RCC 7860 (cell line): Measurements from ENCODE around the gene MRPL55.

Source experiments
- DNase-seq: peaks from one replicate; pipeline ENCODE4 v3.0.0-alpha.2; 2015; ENCODE audit warnings: low spot score
- FAIRE-seq: peaks from 2 replicates; lab custom pipeline; 2012; peaks lifted over from hg19 to GRCh38; lab: Jason Lieb, UNC

The MRPL55 gene

DNA sequence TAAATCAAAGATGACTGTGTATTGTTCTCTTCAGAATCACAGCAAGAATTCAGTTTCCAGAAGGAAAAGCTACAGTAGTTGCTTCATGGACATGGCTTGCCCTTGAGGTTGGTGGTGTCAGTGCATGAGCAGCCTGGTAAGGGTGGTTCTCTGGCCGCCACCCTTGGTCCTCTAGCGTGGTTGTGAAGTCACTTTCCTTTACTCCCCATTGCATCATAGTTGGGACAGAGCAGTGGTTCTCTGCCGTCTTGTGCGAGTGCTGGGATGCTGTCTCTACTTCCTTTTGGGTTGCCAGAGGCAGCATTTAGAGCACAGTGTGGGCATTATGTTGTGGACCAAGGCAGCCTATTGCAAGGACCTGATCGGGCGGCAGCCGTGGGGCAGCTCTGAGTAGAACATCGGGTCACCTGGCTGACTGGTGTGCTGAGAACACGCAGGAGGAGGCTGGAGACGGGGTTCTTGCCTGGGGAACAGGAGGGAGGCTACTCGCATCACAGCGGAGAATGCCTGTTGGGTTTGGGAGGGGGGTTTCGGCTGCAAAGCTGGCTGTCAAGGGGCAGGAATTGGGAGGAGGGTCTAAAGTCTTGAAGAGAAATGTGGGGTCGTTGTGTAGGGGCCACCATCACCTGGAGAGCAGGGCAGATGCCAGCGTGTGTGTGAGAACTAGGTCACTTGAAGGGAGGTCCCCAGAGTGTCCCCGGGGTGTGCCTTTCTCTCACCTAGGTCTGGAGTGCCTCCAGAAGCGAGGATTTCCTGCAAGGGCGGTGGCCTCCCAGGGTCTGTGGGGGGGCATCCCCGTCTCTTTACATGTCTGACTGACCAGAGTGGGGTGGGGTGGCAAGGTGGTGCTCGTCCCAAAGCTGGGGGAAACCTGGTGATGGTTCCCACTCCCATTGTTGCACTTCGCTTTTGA lies 20.3 kb downstream of the MRPL55 start:
- DNase-seq (no peak), FAIRE-seq (no peak)

DNA sequence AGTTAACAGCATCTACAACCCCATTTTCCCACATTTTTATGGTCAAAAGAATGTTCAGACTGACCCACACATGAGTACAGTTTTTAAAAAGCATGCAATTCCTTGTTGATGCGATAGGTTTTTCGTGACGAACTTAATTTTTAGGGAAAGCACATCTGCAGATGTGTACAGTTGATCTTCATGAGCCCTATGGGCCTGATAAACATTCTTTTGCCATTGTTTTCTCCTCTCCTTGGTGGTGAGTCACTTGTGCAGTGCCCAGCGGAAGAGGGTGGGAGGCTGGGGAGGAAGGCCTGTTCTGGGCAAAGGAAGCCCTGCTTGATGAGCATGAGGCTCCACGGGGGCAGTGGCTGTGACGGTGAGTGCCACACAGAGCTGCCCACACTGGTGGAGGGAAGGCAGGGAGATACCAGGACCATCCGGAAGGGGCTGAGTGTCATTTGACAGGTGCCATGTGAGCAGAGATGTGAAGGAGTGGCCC lies 21.3 kb downstream of the MRPL55 start:
- peak; percentile 78 for DNase-seq

DNA sequence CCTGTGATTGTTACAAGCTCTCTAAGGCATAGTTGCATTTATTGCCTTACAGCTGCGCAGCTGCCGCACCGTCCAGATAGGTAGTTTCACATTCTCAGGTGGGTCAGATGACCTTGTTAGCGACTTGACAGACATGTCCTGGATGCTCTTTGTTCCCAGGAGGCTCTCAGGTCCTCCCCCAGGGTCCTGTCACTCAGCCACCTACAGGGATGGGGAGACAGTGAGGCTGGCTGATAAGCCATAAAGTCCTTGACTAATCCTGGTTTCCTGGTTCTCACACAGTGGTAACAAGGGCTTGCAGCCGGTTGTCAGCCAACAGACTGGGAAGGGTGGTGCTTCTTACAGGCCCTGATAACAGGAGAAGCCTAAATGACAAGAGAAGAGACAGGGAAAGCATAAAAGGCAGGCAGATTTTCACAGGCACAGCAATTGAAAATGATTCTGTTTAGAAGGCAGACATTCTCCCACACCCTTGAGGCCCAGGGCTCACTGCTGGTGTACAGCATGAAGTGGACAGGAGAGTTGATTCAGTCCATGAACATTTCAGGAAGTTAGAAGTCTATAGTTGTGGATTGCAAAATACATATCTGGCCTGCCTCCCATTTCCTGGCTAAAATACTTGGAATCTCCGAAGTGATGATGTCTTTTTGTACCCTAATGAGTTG lies 23.7 kb downstream of the MRPL55 start:
- no peak for FAIRE-seq
- peak; percentile 54 for DNase-seq

More for the DNA sequence above, 21.3 kb downstream of the MRPL55 start:
- FAIRE-seq = peak; percentile 80

DNA sequence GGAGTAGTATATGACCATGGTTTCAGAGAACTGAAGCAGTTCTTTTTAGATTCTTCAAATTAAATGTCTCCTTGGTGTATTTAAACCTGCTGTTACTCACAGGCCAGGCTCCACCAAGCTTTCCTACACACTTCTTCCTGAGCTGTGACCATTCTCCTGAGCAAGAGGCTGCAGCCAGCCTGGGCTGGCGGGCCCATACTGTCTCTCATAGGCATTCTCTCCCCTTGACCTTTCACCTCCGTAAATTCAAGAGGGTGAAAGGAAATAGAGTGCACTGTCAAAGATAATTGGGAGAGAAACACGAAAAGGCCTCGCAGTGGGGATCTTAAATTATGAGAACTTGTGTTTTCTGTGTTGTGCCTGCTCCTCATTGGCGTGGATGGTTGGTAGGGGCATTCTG lies 24.3 kb downstream of the MRPL55 start:
- DNase-seq (no peak), FAIRE-seq (no peak)

DNA sequence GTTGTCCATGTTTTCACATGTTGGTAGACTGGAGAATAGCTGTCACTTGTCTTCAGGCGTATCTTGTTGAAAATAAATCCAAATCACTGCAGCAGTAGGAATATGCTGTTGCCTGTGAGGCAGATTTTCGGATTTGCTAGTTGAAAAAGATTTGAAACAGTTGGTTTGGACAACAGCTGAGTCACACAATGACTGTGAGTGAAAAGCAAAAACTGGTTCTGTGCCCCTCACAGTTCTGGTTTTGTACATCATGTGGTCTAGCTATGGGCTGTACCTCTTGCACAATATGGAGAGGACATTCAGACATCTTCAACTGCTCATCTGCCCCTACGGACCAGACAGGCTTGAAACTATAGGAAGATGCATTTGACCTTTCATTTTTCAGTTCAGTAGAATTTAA lies 24.8 kb downstream of the MRPL55 start:
- peak; percentile 26 for DNase-seq
- FAIRE-seq = no peak

DNA sequence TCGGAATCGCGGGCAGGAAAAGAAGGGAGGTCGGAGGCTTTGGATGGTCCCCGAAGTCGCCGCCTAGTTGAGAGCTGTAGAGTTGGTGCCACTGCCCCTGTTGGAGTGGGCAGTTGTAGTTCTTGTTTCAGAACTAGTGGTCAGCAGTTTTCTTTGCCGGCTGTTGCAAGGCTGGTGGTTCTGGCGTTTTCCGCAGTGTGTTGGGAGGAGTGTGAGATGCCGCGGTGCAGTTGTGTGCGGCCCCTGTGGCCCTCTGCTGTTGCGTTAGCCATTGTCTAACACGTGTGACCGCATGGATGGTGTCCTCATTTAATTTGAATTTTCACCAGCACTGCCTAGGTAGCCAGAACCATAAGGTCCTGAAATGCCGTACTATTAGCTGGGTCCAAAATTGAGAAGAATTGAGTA lies 25.2 kb downstream of the MRPL55 start:
- DNase-seq (no peak), FAIRE-seq (no peak)

DNA sequence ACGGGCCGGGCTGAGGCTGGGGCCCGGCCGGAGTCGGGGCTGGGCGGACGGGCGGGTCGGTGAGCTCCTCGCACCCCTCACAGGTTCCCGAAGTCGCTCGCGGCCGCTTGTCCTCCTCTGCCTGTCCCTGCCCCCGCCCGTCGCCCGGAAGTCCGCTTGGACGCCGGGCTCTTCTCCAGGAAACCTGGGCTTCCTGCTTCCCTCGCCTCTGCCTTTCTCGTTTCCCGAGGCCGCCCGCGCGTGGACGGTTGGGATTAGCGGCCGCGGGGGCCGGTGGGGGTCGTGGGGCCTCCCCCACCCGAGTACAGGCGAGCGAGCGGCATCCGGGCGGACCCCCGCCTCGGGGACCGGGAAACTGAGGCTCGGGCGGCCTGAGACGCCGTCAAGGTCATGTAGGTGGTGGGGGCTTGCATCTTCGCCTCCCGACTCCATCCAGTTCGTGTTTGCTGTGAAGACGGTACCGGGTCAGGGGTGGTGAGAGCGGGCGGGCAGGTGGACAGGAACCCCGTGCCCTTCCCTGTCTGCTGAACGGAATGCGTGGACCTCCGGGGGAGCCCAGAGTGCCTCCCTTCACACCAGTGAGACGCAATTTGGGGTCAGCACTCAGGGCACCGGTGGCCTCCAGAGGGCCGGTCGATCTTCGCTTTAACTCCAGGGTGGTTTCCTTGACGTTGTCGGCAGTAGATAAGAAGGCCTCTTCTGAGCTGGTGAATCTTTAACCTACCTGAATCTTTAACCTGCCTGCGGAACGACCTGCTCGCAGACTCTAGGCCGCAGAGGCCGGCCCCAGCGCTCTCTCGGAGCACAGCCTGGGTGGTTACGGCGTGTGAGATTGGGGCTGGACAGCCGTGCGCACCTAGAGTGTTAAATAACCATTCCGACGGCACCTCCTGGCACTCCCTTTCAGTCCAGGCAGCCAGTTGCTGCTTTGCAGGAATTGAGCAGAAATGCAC lies 25.9 kb downstream of the MRPL55 start:
- DNase-seq = peak; percentile 32
- FAIRE-seq = no peak

DNA sequence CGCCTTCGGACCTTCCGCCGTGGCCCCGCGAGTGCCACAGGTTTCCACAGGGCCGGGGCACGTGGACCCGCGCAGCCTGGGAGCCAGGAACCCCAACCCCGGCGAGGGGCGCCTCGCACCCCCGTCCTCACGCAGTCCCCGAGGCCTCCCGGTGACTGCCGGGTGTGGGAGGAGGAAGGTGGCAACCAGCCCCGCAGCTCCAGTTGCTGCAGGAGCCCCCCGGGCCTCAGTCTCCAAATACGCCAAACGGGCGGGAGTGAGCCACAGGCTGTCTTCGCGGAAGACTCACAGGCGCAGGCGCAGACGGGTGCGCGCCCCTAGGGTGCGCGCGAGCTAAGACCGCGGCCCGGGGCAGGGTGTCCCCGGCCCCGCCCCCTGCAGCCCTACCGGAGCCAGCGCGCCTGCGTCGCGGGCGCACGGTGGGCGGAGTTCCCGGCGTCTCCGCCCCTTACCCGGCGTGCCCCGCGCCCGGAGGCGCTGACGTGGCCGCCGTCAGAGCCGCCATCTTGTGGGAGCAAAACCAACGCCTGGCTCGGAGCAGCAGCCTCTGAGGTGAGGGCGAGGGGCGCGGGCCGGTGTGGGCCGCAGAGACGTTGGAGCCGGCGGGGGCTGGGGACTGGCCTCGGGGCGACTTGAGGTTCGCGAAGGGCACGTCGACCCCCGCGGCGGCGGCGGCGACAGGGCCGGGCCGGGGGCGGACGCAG lies 26.7 kb downstream of the MRPL55 start, which contains the start of gene ARF1:
TSS of gene ARF1 (plus strand) at position 495 of the 704 bp plus-strand sequence. CDS start 14,407 bp downstream, outside the sequence.
- FAIRE-seq (no peak), DNase-seq (peak; percentile 87)

DNA sequence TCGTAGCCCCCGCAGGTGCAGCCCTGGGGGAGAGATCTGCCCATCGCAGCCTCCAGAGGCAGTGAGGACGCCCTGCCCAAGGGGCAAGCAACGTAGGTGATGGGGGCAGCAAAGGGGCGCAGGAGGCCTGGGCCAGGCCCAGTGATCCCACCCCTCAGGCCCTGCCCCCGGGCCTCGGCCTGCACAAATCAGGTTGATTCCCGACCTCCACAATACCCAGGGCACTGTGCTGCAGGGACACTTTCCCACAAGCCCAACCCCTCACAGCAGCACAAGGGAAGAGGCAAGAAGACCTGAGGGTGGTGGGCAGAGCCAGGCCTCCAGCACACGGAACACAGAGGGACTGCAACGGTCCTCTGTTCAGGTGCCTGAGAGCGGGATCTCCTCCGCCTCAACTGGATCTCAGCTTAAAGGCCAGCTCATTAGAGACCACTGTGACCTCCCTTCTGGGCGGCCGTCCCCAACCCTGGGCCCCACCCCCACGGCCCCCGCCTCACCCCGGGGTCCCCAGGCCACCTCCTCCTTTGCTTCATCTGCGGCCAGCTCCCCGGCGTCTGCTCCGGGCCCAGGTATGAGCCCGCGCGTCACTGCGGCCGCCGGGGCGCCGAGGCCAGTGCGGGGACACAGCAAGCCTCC lies 27.4 kb downstream of the MRPL55 start:
- no peak for DNase-seq
- no peak for FAIRE-seq

DNA sequence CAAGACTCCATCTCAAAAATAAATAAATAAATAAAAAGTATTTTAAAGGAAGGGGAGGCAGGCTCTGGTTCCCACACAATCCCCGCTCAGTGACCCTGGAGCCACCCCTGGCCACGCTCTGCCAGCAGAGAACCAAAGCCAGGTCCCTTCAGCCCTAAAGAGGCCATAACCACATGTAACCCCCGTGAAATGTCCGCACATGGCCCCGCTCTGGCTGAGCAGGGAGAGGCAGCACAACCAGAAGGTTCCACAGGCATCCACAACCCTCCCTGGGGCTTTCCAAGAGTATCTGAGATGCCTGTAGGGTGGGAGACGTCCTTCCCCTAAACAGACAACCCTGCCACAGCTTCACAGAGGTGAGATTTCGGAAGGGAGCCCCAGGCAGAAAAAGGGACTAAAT lies 28.0 kb downstream of the MRPL55 start:
- FAIRE-seq (no peak), DNase-seq (no peak)

DNA sequence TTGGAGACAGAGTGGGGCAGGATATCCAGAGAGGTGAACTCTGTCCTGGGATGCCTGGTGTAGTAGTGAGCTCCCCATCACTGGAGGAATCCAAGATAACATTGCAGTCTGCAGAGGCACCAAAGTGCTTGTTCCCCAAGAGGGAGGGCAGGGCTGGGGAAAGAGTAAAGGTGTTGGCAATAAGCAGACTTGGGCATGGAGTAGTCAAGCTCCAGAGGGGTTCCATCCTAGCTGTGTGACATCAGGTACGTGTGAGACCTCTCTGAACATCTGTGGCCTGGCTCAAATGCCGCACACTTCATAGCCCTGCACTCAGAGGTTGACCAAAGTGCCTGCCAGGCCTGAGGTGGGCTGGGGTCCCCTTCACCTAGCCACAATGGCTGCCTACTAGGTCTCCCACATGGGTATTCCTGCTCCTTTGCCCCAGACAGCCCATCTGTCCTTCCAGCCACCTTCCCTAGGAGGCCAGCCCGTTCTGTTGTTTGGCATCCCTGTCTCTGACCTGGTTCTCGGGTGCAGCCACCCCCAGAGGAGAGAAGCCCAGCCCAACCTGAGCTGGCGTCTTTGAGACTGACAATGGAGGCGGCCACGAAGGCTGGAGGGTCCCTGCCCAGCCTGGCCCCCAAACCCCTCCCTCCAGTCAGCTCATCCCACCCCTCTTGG lies 29.4 kb downstream of the MRPL55 start:
- no peak for DNase-seq
- FAIRE-seq = no peak

DNA sequence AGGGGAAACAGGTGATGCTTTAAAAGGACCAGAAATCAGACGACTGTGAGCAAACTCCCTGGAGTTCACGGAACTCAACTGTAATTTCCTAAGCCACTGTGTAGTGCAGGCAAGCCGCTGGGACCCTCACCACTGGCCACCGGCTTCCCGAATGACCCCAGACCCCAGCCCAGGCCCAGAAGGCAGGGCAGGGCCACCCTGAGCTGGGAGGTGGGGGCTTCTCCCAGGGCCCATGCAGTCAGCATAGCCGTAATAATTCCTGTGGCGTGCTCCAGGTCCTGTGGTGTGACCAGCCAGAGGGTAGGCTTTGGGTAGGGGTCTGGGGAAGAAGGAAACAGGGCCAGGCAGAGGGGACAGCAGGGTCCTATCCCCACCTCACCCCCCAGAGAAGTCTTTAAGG lies 30.1 kb downstream of the MRPL55 start:
- DNase-seq (no peak), FAIRE-seq (no peak)

DNA sequence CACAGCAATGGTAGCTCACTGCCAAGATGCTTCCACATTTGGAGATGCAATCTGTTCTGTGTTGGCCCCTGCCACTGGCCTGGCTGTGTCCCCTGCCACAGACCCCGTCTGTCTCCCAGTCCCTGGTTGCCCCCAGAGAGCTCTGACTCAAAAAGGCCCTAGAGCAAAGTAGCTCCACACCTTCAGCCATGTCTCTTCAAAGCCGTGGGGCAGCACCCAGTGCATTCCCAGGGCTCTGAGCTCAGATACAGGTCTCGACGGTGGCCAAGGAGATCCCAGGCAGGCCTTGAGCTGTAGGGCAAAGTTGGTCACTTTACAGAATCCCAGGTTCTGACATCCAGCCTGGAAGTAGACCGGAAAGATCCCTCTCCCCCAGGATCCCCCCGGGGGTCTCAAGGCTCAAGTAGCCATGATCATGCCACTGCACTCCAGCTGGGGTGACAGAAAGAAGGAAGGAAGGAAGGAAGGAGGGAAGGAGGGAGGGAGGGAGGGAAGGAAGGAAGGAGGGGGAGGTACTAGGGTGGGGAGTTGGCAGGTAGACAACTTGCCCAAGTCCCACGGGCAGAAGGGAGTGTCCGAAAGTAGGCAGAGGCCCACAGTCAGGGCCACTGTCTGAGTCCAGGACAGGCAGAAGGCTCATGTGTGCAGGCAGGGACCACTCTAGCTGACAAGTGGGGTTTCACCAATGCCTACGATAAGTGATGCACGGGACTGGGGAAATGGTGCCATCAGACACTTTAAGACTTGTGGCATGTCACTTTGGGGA lies 31.4 kb downstream of the MRPL55 start:
- FAIRE-seq (no peak), DNase-seq (no peak)

DNA sequence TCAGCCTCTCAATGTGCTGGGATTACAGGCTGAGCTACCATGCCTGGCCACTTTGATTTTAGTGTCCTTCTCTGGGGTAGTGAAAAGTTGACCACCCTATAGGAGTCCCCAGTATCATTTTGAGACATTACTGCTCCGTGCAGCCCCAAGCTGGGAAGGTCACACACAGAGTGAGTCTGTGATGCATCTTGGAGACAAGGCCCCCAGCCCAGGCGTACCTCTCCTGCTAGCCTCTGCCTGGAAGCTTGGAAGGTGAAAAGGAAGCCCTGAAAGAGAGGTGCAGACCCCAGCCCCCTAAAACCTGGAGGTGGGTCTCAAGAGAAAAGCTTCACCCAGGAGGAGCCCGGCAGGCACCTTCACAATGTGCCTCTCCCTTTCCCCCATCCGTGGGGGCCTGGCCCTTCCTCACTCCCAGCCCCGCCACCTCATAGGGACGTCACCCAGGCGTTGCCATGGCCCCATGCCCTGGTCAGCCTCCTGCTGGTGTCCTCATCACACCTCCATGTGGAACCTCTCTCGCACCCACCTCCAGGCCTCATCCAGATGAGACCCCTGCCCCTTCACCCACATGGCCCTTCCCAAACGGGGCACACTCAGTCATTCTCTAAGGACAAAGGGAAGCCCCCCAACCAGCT lies 32.2 kb downstream of the MRPL55 start:
- DNase-seq (no peak), FAIRE-seq (no peak)

DNA sequence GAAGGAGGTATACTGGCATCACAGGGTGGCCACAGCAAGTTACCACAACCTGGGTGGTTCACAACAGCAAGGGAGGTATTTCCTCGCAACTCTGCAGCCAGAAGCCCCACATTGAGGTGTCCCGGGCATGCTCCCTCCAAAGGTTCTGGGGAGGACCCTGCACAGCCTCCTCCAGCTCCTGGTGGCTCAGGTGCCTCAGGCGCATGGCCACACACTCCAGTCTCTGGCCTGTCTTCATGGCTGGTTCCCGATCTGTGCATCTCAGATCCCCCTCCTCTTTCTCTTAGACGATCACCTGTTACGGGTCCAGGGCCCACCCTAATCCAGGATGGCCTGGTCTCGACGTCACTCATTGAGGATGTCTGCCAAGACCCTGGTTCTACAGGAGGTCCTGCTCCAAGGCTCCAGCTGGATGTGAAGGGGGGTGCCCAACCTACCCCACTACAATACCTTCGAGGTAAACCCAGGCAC lies 33.3 kb downstream of the MRPL55 start:
- no peak for DNase-seq
- FAIRE-seq = no peak

DNA sequence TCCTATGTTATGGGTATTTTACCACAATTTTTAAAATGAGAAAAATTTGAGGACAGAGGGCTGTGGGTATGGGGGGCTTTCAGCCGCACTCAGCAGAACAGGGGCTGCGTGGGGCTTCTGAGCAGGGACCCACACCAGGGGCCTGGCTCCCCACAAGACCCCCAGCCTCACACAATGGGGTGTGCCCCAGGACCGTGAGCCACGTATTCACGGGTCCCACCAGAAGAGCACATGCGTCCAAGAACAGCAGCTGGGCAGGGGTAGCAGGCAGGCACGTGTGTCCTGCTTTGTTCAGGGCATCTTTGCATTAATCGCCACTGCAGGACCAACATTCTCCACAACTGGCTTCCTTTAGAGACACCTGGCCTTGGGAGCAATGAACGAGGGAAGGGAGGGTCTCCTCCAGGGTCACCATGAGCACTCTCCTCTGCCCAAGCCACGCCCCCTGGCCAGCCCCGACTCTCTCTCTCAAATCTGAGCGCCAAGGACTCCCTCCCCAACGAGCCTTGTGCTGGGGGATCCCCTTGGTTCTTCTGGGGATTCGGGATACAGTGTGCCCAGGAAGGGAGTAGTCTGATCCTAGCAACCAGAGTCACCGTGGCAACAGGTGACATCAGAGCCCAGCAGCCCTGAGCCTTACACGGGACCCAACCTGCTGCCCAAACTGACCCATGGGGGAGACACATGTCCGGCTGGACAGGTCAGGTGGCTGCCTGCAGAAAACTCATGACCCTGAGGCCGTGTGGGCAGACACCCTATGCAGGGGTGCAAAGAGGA lies 34.0 kb downstream of the MRPL55 start:
- no peak for FAIRE-seq

More for the DNA sequence above, 34.0 kb downstream of the MRPL55 start:
- DNase-seq = no peak
